SKM-1 (cell line): Measurements from ENCODE around the gene NSMCE3.

Experiments
- DNase-seq: peaks from one replicate; lab custom pipeline; 2025; ENCODE audit not compliant: unreplicated experiment; lab: John Stamatoyannopoulos, UW

The NSMCE3 gene

DNA sequence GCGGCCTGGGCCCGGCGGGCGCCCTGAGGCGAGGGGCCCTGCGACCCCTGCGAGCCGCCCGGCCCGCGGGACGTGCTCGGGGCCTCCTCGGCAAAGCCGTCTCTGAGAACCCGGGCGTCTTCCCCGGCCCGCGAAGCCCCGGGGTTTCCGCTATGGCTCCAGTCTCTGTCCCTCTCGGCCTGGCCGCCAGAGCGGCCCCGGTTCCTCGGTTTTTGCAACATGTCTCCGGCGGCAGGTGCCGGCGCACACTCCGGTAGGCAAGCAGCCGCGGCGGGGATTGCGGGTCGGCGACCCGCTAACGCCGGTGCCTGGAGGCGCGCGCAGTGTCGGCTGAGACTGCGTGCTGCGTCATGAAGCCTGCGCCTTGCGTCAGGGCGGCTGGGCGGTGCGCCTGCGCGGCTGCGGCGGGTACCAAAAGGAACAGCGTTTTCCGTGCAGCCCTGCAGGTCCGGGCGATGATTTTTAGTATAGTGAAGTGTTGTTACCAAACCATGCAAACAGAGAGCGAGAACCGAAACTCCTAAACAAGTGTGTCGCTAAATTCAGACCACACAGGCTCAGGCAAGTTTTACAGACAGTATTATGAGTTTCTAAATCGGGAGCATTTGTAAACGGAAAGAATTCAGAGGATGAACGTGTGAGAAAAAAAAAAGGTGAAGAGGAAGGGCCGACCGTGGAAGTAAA lies at the start of gene NSMCE3:
Gene NSMCE3, minus strand, starts transcription at position 338 of the 684 bp plus-strand sequence. Its CDS starts 117 bp downstream, at position 221.
- DNase-seq = peak; percentile 51

DNA sequence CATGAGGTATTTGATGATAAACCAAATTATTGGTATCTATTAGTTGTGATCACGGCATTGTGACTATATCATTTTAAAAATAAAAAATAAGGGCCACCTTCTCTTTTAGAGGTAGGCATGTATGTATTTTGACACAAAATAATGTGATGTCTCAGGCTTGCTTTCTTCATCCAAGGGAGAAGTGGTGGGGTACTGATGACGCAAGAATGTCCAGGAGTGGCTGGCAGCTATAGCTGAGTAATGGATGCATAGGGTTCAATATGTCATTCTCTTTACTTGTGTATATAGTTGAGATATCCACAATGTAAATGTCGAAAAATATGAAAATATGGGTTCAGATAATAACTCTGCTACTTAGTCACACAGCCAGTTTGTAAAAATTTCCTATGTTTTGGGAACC lies 46.8 kb upstream of the NSMCE3 start:
- DNase-seq = peak; percentile 17

DNA sequence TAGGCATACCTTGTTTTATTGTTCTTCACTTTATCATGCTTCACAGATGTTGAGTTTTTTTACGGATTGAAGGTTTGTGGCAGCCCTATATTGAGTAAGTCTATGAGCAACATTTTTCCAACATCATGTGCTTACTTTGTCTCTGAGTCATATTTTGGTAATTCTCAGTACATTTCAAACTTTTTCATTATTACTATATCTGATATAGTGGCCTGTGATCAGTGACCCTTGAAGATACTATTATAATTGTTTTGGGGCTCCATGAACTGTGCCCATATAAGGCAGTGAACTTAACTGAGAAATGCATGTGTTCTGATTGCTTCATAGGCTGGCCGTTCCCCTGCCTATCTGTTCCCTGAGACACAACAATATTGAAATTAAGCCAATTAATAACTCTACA lies 42.8 kb upstream of the NSMCE3 start:
- no peak for DNase-seq

DNA sequence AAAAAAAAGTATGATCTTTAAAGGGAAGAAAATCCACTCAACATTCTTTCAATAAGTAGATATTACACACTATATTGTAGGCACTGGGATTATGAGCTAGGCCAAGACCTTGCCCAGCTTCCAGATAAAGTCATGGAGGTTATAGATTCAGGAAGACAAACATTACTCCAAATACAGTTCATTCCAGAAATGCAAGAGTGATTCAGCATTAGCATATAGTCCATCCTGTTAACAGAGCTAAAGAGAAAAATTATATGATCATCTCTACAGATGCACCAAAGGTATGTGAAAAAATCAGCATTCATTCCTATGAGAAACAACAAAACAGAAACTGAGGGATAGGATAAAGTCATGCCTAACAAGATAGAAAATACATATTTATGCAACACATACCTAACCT lies 42.1 kb upstream of the NSMCE3 start:
- no peak for DNase-seq

DNA sequence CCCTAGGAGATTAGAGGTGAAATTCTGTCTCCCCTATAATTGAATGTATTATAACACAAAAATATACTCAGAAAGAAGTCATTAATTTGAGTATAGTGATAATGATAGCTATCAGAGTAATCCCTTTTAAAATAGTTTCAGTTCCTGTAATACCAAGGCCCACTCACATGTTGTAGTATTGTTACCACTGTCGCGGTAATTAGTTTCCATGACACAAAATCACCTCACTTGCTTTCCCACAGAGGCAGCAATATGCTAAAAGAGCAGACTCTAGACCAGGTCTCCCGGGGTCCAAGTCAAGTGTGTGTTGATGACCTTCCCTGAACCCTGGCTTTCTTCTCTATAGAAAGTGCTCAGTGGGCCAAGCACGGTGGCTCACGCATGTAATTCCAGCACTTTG lies 39.5 kb upstream of the NSMCE3 start:
- no peak for DNase-seq

DNA sequence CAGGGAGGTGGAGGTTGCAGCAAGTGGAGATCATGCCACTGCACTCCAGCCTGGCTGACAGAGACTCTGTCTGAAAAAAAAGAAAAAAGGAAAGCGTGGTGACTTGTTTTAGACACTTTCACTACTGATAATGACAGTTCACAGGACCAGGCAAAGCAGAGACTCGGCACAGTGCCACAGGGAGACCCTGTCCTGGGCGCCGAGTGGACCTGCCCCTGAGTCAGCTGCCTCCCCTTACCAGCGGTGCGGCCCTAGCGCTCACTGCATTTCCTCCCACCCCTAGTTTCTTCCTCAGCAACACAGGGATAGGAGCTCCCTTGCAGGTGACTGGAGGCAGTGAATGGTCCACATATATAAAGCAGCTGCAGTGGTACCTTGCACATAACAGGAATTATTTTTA lies 38.7 kb upstream of the NSMCE3 start:
- no peak for DNase-seq

DNA sequence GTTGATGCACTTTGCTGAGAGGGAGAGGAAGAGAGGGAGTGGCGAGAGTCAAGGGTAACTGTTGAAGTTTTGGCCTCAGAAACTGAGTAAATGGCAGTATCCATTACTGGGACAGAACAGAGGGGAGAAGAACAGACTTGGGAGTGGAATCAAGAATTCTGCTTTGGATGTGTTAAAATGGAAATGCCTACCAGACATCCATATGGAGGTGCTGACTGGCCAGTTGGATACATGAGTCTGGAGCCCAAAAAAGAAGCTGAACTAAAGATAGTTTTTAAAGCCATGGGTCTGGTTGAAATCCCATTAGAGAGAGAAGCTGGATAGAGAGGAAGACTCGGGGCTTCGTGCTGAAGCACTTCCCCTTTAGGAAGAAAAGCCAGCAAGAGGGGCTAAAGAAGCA lies 35.9 kb upstream of the NSMCE3 start:
- no peak for DNase-seq

DNA sequence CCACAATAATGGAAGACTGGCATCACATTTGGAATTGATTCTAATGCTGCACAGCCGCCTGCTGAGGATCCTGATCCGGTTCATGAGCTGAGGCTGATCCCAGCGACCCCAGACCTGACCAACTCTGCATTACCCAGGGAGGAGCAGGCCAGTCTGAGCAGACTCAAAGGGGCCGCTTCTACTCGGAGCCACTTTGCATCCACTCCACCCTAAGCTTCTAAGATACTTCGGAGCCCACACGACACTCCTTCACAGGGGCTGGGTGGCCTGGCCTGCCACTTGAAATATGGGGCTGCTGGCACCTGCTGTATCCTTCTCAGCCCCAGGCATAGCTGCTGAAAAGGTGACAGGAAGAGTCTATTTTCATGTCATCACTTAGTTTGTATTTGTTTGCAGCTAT lies 33.2 kb upstream of the NSMCE3 start:
- DNase-seq = no peak

DNA sequence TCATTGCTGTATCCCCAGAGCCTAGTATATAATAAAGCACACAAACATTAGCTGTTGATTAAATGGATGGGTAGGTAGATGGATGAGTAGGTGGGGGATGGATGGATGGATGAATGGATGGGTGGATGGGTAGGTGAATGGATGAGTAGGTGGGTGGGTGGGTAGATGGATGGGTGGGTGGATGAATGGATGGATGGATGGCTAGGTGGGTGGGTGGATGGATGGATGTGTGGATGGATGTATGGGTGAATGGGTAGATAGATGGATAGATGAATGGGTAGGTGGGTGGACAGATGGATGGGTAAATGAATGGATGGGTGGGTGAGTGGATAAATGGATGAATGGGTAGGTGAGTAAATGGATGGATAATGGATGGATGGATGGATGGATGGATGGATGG lies 30.2 kb upstream of the NSMCE3 start:
- no peak for DNase-seq

DNA sequence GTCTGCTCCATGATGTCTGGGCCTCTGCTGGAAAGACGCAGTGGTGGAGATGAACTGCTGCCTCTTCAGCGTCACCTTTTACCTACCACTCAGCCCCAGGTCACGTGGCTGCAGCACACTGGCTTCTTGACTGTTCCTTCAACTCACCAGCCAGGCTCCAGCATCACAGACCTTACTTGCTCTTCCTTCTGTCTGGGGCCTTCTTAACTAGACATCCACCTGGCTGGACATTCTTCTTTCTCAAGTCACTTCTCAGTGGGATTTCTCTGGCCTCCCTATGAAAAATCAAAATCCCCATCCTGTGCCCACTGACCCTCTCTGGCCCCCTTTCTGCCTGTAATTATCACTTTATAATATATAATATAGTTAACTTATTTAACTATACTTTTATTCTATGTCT lies 29.7 kb upstream of the NSMCE3 start:
- DNase-seq = no peak

DNA sequence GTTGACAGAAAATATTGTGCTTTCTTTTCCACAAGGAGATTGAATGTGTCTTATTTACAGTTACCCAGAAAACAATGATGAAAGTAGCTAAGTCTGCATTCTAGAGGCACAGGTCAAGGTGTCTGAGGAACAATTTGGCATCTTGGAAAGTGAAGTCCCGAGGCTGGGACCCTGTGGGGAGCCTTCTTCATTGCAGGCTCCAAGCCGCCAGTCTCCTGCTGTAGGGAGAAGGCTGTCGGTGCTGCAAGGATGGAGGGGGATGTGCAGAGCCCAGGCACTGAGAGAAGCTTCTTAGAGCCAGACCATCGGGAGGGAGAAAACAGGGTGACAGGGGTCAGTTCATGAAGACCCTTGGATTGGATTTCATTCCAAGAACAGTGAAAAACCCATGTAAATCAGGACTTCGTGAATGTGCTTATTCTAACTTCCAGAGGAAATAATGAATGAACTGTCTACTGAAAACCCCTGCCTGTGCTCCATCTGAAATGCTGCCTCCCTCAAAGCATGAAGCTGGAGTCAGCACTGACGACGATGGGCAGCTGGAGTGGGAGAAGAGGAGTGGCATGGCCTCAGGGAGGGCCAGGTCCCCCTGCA lies 25.2 kb upstream of the NSMCE3 start:
- no peak for DNase-seq

DNA sequence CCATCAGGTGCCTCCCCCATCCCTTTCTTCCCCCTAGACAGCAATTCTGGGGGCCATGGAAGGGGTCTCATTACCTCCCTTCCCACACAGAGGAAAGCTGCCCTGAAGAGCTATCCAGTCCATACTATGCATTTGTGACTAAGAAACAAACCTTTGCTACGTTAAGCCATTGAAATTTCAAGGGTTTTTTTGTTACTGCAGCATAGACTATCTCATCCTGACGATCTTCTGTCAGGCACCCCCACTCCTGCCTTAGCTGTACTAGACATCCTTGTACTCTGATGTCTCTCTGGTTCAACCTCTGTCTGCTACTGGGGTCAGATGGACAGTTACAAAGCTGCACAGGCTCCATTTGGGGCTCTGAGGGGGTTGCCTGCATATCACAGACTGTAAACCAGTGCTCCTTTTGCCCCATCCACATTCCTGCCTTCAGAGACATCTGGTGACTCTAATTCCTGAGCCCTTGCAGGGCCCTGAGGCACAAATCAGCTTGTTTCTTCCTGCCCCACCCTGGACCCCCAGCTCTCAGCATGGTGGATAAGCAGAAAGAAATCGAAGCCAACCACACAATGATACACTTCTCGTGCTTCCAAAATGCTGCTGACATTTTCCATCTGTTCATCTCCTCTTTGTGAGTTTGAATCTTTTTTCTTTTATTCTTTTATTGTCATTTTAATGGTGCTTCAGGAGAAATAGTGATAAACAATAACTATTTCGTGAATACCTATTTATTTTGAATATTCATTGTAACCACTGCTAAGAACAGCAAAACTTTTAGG lies 21.6 kb upstream of the NSMCE3 start:
- no peak for DNase-seq

DNA sequence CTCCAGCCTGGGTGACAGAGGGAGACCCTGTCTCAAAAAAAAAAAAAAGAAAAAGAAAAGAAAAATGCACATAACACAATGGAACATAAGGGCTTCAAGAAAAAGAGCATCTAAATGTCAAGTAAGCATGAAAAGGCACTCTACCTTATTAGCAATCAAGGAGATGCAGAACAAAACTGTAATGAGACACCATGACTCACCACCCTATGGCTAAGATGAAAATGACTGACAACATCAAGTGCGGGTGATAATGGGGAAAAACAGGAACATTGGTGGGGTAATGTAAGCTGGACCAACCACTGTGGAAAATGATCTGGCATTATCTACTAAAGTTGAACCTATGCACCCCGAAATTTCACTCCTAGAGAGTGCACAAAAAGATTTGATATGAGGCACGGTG lies 19.6 kb upstream of the NSMCE3 start:
- DNase-seq = no peak

DNA sequence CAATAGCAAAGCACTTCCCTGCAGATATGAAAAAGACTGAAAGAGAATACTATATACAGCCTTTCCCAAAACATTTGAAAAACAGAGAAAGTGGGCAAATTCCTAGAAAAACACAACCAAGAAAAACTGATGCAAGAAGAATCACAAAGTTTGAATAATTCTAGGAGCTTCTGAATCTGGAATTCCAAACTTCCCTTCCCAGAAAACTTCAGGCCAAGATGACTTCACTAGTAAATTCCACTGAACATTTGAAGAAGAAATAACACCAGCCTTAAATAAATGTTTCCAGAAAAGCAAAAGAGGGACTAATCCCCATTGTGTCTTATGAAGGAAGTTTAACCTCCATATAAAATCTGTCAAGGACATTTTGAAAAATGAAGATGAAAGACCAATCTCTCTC lies 15.8 kb upstream of the NSMCE3 start:
- no peak for DNase-seq

DNA sequence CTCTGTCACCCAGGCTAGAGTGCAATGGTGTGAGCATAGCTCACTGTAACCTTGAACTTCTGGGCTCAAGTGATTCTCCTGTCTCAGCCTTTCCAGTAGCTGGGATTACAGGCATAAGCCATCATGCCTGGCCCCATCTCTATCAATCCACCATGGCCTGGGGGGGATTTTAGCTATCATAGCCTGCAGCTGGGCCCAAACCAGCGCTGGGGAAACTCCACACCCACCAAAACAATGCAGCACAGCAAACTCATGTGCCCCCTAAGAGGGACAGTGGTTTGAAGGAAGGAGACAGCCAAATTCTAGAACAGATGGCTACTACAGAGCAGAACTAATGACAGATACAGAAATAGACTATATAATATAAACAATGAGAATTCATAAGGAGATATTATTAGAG lies 13.8 kb upstream of the NSMCE3 start:
- no peak for DNase-seq

DNA sequence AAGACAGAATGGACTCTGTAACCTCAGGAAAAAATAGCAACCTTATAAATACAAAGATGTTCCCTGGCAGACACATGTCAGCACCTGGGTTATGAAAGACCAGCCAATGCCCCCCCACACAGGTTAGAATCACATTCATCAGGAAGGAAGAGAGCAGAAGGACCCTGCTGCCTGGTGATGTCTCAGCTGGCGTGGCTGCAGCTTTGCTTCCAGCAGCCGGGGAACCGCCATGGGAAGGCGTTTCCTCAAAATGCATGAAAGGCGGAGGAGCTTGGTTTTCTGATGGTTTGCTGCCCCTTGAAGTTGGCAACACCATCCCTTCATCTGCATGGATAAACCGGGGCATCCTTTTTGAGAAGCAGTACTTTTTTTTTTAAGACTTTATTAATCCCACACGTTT lies 10.9 kb upstream of the NSMCE3 start:
- no peak for DNase-seq

DNA sequence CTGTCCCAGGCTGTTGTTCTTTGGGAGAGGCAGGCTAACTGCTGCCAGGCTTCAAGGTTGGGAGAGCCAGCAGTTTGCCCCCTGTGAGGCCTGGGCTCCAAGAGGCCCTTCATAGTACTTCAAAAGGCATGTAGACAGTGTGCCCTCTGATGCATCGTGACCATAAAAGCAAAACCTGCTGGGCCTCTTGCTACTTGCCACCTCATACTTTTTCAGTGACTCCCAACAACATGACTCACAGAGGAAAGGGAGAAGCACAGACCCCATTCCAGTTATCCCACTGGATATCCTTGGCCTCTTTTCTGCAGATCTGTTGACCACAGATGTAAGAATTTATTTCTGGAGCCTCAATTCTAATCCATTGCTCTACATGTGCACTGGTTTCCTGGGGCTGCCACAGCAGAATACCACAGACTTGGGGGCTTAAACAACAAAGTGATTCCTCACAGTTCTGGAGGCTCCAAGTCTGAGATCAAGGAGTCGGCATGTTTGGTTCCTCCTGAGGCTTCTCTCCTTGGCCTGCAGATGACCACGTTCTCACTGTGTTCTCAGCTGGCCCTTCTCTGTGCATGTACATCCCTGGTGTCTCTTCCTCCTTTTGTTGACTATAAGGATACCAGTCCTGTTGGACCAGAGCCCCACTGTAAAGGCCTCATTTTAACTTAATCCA lies 8.9 kb upstream of the NSMCE3 start:
- no peak for DNase-seq

DNA sequence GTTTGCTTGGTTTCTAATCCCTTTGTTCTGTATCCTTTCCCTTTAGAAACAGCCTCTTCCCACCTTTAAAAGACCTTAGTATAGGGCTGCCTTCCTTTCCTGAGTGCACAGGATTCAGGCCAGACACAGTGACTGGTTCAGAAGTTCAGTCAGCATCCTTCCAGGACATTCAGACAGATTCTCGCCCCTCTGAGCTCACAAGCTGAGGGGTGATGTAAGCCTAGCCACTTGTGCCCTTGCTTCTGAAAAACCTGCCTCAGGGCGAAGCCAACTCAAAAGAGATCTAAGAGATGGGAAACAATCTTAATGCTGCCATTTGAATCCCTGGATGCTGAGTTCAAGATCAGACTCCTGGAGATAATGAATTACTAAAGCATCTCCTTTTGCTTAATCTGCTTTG lies 6.7 kb upstream of the NSMCE3 start:
- DNase-seq = no peak

DNA sequence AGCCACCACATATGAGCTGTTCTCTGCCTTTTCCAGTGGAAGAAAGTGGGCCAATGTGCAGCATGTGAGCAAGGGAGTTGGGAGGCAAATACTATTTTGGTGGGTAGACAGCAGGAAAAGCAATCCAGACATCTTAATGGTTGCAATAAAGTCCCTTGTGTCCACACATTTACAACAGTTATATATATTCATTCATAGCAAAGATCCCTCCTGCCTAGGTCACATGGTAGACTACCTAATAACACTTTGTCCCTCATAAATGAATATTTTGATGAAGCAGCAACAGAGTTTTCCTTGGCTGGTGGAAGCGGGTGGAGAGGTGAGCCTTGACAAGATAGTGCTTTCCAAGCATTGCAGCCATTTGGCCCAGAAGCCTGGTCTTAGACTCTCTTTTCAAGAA lies 6.2 kb upstream of the NSMCE3 start:
- DNase-seq = no peak

DNA sequence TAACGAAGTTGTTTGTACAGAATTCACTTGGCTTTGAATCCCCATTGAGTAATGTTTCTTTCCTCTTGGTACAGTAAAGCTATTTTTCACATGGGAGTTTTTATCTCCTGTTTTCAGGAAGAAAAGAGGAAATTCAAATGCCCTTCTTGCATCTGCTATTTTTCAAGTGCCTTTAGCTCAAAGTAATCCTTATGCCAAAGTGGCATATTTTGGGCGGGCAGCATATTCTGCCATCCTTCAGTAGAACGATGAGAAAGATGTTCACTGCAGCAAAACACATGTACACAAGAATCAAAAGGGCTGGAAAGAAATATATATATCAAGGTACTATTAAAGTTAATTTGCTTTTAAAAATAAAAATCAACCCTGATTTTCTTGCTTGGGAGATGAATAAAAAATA lies 5.3 kb upstream of the NSMCE3 start:
- no peak for DNase-seq

DNA sequence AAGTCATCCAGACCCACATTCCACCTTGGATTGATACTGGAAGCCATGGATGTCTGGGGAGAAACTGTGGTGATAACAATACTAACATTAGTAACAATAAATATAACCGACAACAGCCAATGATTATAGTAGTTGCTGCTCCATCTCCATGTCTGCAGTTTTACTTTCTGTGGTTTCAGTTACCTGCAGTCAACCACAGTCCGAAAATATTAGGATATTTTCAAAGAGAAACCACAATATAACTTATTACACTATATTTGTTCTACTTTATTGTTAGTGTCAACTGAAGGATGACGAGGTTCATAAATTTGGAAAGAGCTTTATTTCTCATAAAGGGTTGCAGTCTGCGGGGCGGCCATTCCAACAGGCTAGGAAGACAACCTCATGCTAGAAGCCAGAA lies 2.6 kb upstream of the NSMCE3 start:
- no peak for DNase-seq

DNA sequence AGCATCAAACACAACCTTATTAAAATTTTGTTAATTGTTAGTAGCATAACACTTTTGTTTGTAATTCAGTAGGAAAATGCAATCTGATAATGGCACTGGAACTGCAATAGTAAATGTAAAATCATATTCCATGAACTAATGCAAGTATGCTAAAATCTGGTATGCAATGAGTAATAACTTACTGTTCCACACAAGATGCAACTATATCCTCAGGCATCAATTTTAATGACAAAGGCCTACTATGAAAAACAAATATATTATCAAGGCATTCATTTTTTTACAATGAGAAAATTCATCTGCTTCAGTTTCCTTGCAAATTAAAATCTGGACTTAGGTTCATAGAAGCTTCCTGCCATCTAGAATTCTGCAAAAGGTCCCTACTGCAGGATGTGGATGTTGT lies 1.4 kb upstream of the NSMCE3 start:
- DNase-seq = no peak
